ENCODE measurements around the gene PCP4. TPM values are rescaled to one million over a fixed set of nuclear protein-coding genes. Genes with fewer than 3 reads are reported as not detected.

The PCP4 gene
- total and polyA plus RNA-seq, 2 donors (not counting 3 experiments of a cell fraction or from before 2014, with no cell fraction given) = not detected

DNA sequence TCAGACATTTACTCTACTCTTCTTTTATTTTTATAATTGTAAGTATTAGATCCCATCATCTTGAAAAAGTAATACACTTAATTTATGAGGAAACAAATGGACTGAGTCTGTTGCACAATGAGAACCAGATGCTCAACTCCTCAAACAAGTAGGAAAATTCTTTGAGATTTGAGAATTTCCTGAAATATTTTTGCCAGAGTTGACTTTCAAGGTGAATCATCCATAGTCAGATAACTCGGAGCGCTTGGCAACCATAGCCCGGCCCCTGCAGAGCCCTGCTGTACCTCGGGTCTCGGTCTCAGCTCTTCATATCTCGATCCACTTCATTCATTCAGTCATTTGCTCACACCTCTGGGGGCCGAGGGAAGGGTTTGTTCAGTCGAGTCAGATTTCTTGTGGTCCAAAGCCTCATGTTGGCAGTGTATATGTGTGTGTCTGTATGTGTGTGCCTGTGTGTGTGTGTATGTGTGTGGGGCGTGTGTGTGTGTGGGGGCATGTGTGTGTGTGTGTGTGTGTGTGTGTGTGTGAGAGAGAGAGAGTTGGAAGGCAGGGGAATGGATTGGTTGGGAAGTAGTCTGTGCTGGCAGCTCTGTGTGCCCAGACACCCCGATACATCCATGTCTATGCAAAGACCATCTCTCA, 18.1 kb upstream of the PCP4 start:
- H4K20me1 ChIP-seq (replicated peaks; ENCODE audit: control insufficient read depth, extremely low read depth, insufficient read depth, low read length) = no peaks in the 10 kb centered on the region
- H3K9me3 ChIP-seq (replicated peaks; ENCODE audit: control insufficient read depth, insufficient read depth, low read length) = peaks cover 11% of the 10 kb centered on the region
- no peak overlapping the region for H3K27ac ChIP-seq (ENCODE audit: insufficient read depth, low read depth, low read length)
- no peak overlapping the region for H3K4me3 ChIP-seq (replicated peaks in 1 of 3; ENCODE audit: insufficient read depth in 1 of 3, low read depth in 1 of 3, low read length in 3 of 3)
- DNase-seq (ENCODE audit: low read depth, low spot score) (no peak), FAIRE-seq (no peak)
- intact Hi-C loops (cut with micrococcal nuclease) = no loop called here
- CTCF ChIA-PET = no interaction called here
- no peak overlapping the region for H3K9ac ChIP-seq (replicated peaks; ENCODE audit: extremely low read depth, insufficient read depth, low read length)
- no TSS peak for BruUV-seq (replicated peaks)
- H3K36me3 ChIP-seq (ENCODE audit: control insufficient read depth in 2 of 2, extremely low read depth in 1 of 2, insufficient read depth in 2 of 2, low read length in 2 of 2) = no peaks in the 10 kb centered on the region
- TF ChIP-seq POLR2AphosphoS5 (IDR thresholded peaks at IDR 0.05; ENCODE audit: insufficient read depth, low read depth, low read length) = no peak
- TF ChIP-seq JUN (IDR thresholded peaks at IDR 0.05; ENCODE audit: borderline replicate concordance, insufficient read depth, insufficient read length, low read depth) = no peak
- no peak for TF ChIP-seq CTCF (IDR thresholded peaks at IDR 0.05; ENCODE audit: extremely low read depth in 1 of 2, insufficient read depth in 1 of 2, low read depth in 1 of 2, low read length in 2 of 2)
- no peak for TF ChIP-seq MAX (IDR thresholded peaks at IDR 0.05; ENCODE audit: insufficient read depth, insufficient read length)
- no peak for TF ChIP-seq GATA2 (IDR thresholded peaks at IDR 0.05; ENCODE audit: insufficient read depth, insufficient read length, low read depth, low read length)
- no peak for TF ChIP-seq MYC (IDR thresholded peaks at IDR 0.05; ENCODE audit: low read depth, low read length)
- no peak for TF ChIP-seq FOS (IDR thresholded peaks at IDR 0.05; ENCODE audit: borderline replicate concordance, insufficient read depth, low read length)
- TF ChIP-seq POLR2A (IDR thresholded peaks at IDR 0.05; ENCODE audit: low read depth, low read length) = no peak
- TF ChIP-seq EZH2 (IDR thresholded peaks at IDR 0.05; ENCODE audit: borderline replicate concordance, low read depth, low read length, severe bottlenecking) = no peak
- no peaks in the 10 kb centered on the region for H3K4me1 ChIP-seq (ENCODE audit: control insufficient read depth, extremely low read depth, insufficient read depth, low read length)
- dilution Hi-C loops (cut with MboI; ENCODE audit: extremely low pct_ligation_motif_present, low sequenced_read_pairs) = no loop called here
- H2AFZ ChIP-seq (ENCODE audit: low read depth, low read length) = no peak overlapping the region
- H3K79me2 ChIP-seq (ENCODE audit: control insufficient read depth, insufficient read depth, low read length) = no peaks in the 10 kb centered on the region
- H3K27me3 ChIP-seq (ENCODE audit: control insufficient read depth in 2 of 2, insufficient read depth in 2 of 2, low read length in 2 of 2) = no peaks in the 10 kb centered on the region
- H3K9me1 ChIP-seq (replicated peaks; ENCODE audit: control insufficient read depth, extremely low read depth, insufficient read depth, low read length) = no peaks in the 10 kb centered on the region
- POLR2A ChIA-PET = no interaction called here
- H3K4me2 ChIP-seq (ENCODE audit: insufficient read depth, low read length) = no peak overlapping the region

All from endothelial cell of umbilical vein (primary cell).